ENCODE data around the gene AGAP1. TPM values are rescaled to one million over a fixed set of nuclear protein-coding genes. Genes with fewer than 3 reads are reported as not detected.

Gene AGAP1
- total RNA-seq, 4 donors from 2014 or later = 33.7 to 39.9 (median 35.6) TPM

DNA sequence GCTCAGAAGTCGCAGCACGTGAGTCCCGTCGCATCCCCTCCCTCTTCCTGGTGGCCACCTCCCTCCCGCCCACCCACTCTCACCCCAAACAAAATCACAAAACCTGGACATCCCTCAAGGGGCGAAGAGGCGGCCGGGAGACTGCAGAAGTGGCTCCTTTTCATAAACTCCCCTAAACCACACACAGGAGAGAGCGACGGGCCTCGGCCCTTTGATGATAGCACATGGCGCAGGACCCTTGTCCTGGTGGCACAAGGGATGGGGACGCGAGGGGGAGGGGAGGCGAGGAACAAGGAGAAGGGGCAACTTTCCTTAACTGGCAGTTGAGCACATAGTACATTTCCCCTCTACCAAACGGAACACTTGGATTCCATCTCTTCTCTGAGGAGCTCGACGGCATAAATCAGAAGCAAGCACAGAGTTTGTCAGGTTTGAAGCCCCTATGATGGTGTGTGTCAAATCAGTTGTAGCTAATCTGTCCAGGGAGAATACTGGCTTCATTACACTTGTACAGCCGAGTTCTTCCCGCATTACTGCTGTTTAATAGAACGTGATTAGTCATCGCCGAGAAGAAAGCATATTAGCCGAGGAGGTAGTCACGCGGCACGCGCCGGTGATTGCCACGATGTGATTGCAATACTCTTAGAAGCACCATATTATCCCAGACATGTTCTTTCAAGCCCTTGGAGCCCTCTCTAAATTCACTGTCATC lies 630.5 kb downstream of the AGAP1 start:
- Histone ChIP-seq H3K27ac (no peak overlapping the region), H3K27me3 (no peaks in the 10 kb centered on the region), H3K9me3 (no peaks in the 10 kb centered on the region), H3K36me3 (peaks cover 0 to 88% (median 9%) of the 10 kb centered on the region in 3 donors), H3K4me1 (no peaks in the 10 kb centered on the region), H3K4me3 (no peak overlapping the region)
- TF ChIP-seq EP300 (IDR thresholded peaks at IDR 0.05) (no peak), POLR2A (IDR thresholded peaks at IDR 0.05) (no peak)
- TF ChIP-seq, protein P1, sequence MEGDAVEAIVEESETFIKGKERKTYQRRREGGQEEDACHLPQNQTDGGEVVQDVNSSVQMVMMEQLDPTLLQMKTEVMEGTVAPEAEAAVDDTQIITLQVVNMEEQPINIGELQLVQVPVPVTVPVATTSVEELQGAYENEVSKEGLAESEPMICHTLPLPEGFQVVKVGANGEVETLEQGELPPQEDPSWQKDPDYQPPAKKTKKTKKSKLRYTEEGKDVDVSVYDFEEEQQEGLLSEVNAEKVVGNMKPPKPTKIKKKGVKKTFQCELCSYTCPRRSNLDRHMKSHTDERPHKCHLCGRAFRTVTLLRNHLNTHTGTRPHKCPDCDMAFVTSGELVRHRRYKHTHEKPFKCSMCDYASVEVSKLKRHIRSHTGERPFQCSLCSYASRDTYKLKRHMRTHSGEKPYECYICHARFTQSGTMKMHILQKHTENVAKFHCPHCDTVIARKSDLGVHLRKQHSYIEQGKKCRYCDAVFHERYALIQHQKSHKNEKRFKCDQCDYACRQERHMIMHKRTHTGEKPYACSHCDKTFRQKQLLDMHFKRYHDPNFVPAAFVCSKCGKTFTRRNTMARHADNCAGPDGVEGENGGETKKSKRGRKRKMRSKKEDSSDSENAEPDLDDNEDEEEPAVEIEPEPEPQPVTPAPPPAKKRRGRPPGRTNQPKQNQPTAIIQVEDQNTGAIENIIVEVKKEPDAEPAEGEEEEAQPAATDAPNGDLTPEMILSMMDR (IDR thresholded peaks at IDR 0.05) = no peak
- no peak for DNase-seq (ENCODE audit: low spot score in 2 of 2)
- WGBS, 2 donors = 92 to 95% methylated on average over 30 of the region's 30 CpGs

DNA sequence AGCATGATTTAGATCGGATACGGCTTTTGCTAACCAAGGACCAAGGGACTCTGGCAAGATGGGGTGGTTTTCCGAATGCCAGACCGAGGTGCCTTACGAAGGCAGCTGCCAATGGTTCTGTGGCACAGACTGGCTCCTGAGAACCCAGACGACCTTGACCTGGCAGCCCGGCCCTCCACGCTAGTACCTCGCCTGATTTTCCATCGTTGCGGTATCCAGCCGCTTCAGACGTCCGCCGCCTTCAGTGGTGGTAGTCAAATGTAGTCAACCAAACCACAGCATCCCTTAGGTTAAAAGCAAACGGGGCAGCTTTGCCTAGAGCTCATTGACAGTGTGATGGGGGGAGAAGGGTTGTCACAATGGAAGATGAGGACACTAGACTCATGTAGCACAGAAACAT lies 631.7 kb downstream of the AGAP1 start:
- no peaks in the 10 kb centered on the region for H3K9me3 ChIP-seq
- TF ChIP-seq EP300 (IDR thresholded peaks at IDR 0.05) (no peak), POLR2A (IDR thresholded peaks at IDR 0.05) (no peak)
- TF ChIP-seq, protein P1 (IDR thresholded peaks at IDR 0.05) = no peak
- peaks cover 0 to 91% (median 9%) of the 10 kb centered on the region in 3 donors for H3K36me3 ChIP-seq
- H3K27ac ChIP-seq = no peak overlapping the region
- no peak overlapping the region for H3K4me3 ChIP-seq
- H3K27me3 ChIP-seq = no peaks in the 10 kb centered on the region
- DNase-seq (ENCODE audit: low spot score in 2 of 2) = no peak
- H3K4me1 ChIP-seq = no peaks in the 10 kb centered on the region
- 89 to 90% methylated on average over 16 of the region's 16 CpGs for WGBS, 2 donors

DNA sequence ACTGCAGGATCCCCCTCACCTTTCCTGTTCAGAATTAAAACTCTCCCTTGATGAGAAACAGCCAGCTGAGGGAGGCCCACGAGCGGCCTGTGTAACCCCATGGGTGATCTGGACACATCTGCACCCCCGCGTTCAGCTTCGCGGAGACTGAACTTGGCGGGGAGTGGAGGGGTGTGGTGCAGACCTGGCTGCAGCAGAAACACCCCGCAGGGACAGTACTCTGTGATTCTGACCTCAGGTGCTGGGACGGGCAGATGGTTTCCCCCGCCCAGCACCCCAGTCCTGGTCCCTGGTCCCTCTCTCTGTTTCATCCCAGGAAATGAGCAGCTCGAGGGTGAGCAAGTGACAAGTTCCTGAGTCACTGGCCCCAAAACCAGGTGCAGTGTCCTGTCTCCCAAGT lies 633.2 kb downstream of the AGAP1 start:
- no peak overlapping the region for H3K4me3 ChIP-seq
- H3K27me3 ChIP-seq = no peaks in the 10 kb centered on the region
- 87 to 88% methylated on average over 10 to 11 of the region's 11 CpGs for WGBS, 2 donors
- no peaks in the 10 kb centered on the region for H3K4me1 ChIP-seq
- no peak for DNase-seq (ENCODE audit: low spot score in 2 of 2)
- H3K36me3 ChIP-seq = peaks cover 0 to 83% (median 9%) of the 10 kb centered on the region in 3 donors
- TF ChIP-seq POLR2A (IDR thresholded peaks at IDR 0.05) (no peak), EP300 (IDR thresholded peaks at IDR 0.05) (no peak)
- TF ChIP-seq, protein P1 (IDR thresholded peaks at IDR 0.05) = no peak
- H3K9me3 ChIP-seq = no peaks in the 10 kb centered on the region
- H3K27ac ChIP-seq = no peak overlapping the region

DNA sequence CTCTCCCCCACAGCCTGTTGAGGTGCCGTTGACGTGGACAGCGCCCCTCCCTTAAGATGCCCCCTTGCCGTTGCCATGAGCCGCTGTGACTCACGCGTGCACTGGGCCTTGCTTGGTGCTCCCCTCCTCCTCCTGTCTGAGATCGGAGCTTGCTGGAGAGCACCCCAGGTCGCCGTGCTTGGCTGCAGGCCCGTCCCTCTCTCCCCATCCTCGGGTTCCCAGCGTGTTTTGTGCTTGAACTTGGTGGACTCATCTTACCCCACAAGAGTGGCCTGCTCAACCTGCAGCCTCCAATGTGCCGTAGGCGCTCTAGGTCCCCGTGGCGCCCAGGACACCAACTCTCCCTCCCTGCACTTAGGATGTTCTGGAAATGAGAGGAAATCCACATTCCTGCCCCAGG lies 634.5 kb downstream of the AGAP1 start:
- no peak overlapping the region for H3K4me3 ChIP-seq
- no peak overlapping the region for H3K27ac ChIP-seq
- 82 to 88% methylated on average over 16 to 17 of the region's 17 CpGs for WGBS, 2 donors

DNA sequence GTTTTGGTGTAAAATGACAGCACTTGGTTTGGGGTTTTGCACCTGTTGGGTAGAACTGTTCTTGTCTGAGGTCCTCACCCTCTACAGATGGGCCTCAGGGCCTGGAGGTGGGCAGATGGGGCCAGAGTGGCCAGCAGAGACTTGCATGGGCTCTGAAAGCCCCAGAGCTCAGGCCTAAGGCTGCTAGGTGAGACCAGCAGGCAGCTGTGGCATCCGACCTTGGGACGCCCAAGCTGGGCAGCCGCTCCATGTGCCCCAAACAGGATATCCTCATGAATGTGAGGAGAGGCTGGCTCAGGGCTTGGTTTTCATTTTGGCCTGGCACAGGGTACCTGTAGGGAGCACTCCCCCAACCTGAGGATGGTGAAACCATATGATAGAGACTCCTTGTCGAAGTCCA lies 636.1 kb downstream of the AGAP1 start:
- peaks cover 0 to 75% (median 0%) of the 10 kb centered on the region in 3 donors for H3K36me3 ChIP-seq
- 94 to 100% methylated on average over 4 of the region's 4 CpGs for WGBS, 2 donors
- no peaks in the 10 kb centered on the region for H3K27me3 ChIP-seq
- DNase-seq (ENCODE audit: low spot score in 2 of 2) = no peak
- H3K9me3 ChIP-seq = no peaks in the 10 kb centered on the region
- H3K27ac ChIP-seq = no peak overlapping the region
- H3K4me1 ChIP-seq = no peaks in the 10 kb centered on the region
- no peak overlapping the region for H3K4me3 ChIP-seq
- TF ChIP-seq POLR2A (IDR thresholded peaks at IDR 0.05) = no peak
- no peak for TF ChIP-seq EP300 (IDR thresholded peaks at IDR 0.05)
- TF ChIP-seq, protein P1 (IDR thresholded peaks at IDR 0.05) = no peak

More for the DNA sequence above, 634.5 kb downstream of the AGAP1 start:
- TF ChIP-seq POLR2A (IDR thresholded peaks at IDR 0.05) (no peak), EP300 (IDR thresholded peaks at IDR 0.05) (no peak)
- TF ChIP-seq, protein P1 (IDR thresholded peaks at IDR 0.05) = no peak
- no peaks in the 10 kb centered on the region for H3K27me3 ChIP-seq
- no peaks in the 10 kb centered on the region for H3K9me3 ChIP-seq
- peaks cover 0 to 85% (median 9%) of the 10 kb centered on the region in 3 donors for H3K36me3 ChIP-seq
- DNase-seq (ENCODE audit: low spot score in 2 of 2) = no peak
- H3K4me1 ChIP-seq = no peaks in the 10 kb centered on the region
